HT1080 (cell line): ENCODE data around the gene PIK3CA. TPM values are rescaled to one million over a fixed set of nuclear protein-coding genes. Genes with fewer than 3 reads are reported as not detected.

ENCODE experiments used
- DNase-seq: peaks from one replicate; pipeline ENCODE4 v3.0.0-alpha.2; 2015; ENCODE audit warnings: low read depth
- total RNA-seq: library from RNA; depleted of rRNA; stranded (reverse); fragments of >200 nt; shearing (Covaris generic); gene quantifications from 2 replicates; pipeline ENCODE4 v1.2.3, GENCODE V29; 2014

Gene PIK3CA
- total RNA-seq, 1 experiment from 2014 or later = 23.6 TPM

- DNase-seq = no peak
Observed at GRCh38 chr3:179156775-179157174, 8.6 kb downstream of the PIK3CA start.

GRCh38 chr3:179158336-179159039, 10.3 kb downstream of the PIK3CA start:
- no peak for DNase-seq

GRCh38 chr3:179163503-179163902, 15.3 kb downstream of the PIK3CA start:
- DNase-seq = no peak

- DNase-seq = no peak
Observed at GRCh38 chr3:179164857-179165256, 16.7 kb downstream of the PIK3CA start.

- DNase-seq = no peak
Observed at GRCh38 chr3:179166561-179167201, 18.5 kb downstream of the PIK3CA start.

- DNase-seq = no peak
Observed at GRCh38 chr3:179168918-179169317, 20.8 kb downstream of the PIK3CA start.

- no peak for DNase-seq
Observed at GRCh38 chr3:179172546-179172945, 24.4 kb downstream of the PIK3CA start.

- DNase-seq = no peak
Observed at GRCh38 chr3:179174316-179174715, 26.2 kb downstream of the PIK3CA start.

GRCh38 chr3:179174898-179175297, 26.7 kb downstream of the PIK3CA start:
- no peak for DNase-seq

- DNase-seq = no peak
Observed at GRCh38 chr3:179175358-179175757, 27.2 kb downstream of the PIK3CA start.

GRCh38 chr3:179177611-179178010, 29.5 kb downstream of the PIK3CA start:
- no peak for DNase-seq

- DNase-seq = no peak
Observed at GRCh38 chr3:179179256-179179655, 31.1 kb downstream of the PIK3CA start.

GRCh38 chr3:179179979-179180759, 32.0 kb downstream of the PIK3CA start:
- peak; percentile 12 for DNase-seq

- peak; percentile 55 for DNase-seq
Observed at GRCh38 chr3:179181021-179181472, 32.9 kb downstream of the PIK3CA start.

GRCh38 chr3:179181993-179182551, 33.9 kb downstream of the PIK3CA start:
- DNase-seq = peak; percentile 54

GRCh38 chr3:179182902-179183301, 34.7 kb downstream of the PIK3CA start:
- DNase-seq = no peak

- no peak for DNase-seq
Observed at GRCh38 chr3:179184826-179185225, 36.7 kb downstream of the PIK3CA start.

GRCh38 chr3:179186426-179186825, 38.3 kb downstream of the PIK3CA start:
- peak; percentile 37 for DNase-seq

- DNase-seq = no peak
Observed at GRCh38 chr3:179189759-179190158, 41.6 kb downstream of the PIK3CA start.

GRCh38 chr3:179190581-179190980, 42.4 kb downstream of the PIK3CA start:
- no peak for DNase-seq

- DNase-seq = no peak
Observed at GRCh38 chr3:179192542-179192941, 44.4 kb downstream of the PIK3CA start.

GRCh38 chr3:179194931-179195330, 46.8 kb downstream of the PIK3CA start:
- DNase-seq = no peak
